Panc1 (cell line): ENCODE data around the gene DCTN2. TPM values are rescaled to one million over a fixed set of nuclear protein-coding genes. Genes with fewer than 3 reads are reported as not detected.

Source experiments
- ATAC-seq: fragments of 200-7000 bp; cut with Tn5 transposase; 2 replicates; pipeline ENCODE4 v1.9.1; 2020; ENCODE audit warnings: mild to moderate bottlenecking, moderate library complexity
- BruUV-seq: library from RNA; stranded (reverse); fragments of 400-500 nt; replicated peaks from 2 replicates; lab custom pipeline; 2021; lab: Mats Ljungman, UMichigan
- CTCF ChIA-PET: fragments of 300-600 bp; sonication (Branson Sonifier 250); formaldehyde crosslinking; loops from one replicate; lab custom pipeline; 2022; ENCODE audit warnings: antibody characterized with exemption; lab: Charles Lee
- POLR2A ChIA-PET: fragments of 300-600 bp; sonication (Branson Sonifier 250); formaldehyde crosslinking; loops from one replicate; lab custom pipeline; 2022; ENCODE audit warnings: antibody characterized with exemption; lab: Charles Lee
- DNase-seq: peaks from one replicate; pipeline ENCODE4 v3.0.0-alpha.2; 2010; ENCODE audit warnings: low read depth, low spot score
- H3K27ac ChIP-seq: 2 replicates; pipeline ENCODE4 v1.5.1; 2011; ENCODE audit warnings: mild to moderate bottlenecking, low read length, inconsistent platforms
- H3K27me3 ChIP-seq: fragments of 200-500 bp; sonication (Bioruptor generic); 2 replicates; pipeline ENCODE4 v1.6.0; 2014; ENCODE audit warnings: low read length, inconsistent platforms; ENCODE audit not compliant: control insufficient read depth, insufficient read depth
- H3K36me3 ChIP-seq: fragments of 200-500 bp; sonication (Bioruptor generic); 2 replicates; pipeline ENCODE4 v1.5.1; 2014; ENCODE audit warnings: inconsistent platforms, mild to moderate bottlenecking, low read length, moderate library complexity; ENCODE audit not compliant: control insufficient read depth, insufficient read depth
- H3K4me1 ChIP-seq: 2 replicates; pipeline ENCODE4 v1.5.1; 2011; ENCODE audit warnings: inconsistent platforms, mild to moderate bottlenecking, low read length, moderate library complexity; ENCODE audit not compliant: control insufficient read depth, insufficient read depth
- H3K4me3 ChIP-seq, 2 experiments: 2 replicates each; pipeline ENCODE4 v1.5.1; 2011 to 2012; ENCODE audit warnings: low read depth in 2 of 2, low read length in 2 of 2, mild to moderate bottlenecking in 2 of 2, inconsistent platforms in 1 of 2, moderate library complexity in 1 of 2
- H3K9me3 ChIP-seq: fragments of 200-500 bp; sonication (Bioruptor generic); 2 replicates; pipeline ENCODE4 v1.5.1; 2014; ENCODE audit warnings: low read depth, mild to moderate bottlenecking, inconsistent platforms, low read length, moderate library complexity; ENCODE audit not compliant: control insufficient read depth, insufficient read depth
- POLR2AphosphoS5 ChIP-seq: IDR thresholded peaks from 2 replicates; pipeline ENCODE4 v1.6.1; 2012; ENCODE audit warnings: mild to moderate bottlenecking, low read depth, low read length, moderate library complexity
- SIN3A ChIP-seq: IDR thresholded peaks from 2 replicates; pipeline ENCODE4 v1.6.1; 2012; ENCODE audit warnings: low read depth, mild to moderate bottlenecking, low read length, moderate library complexity, borderline replicate concordance; ENCODE audit not compliant: insufficient read depth
- TCF7L2 ChIP-seq: IDR thresholded peaks from 2 replicates; pipeline ENCODE4 v1.6.1; 2011; ENCODE audit warnings: mild to moderate bottlenecking, low read depth, low read length, inconsistent platforms
- in situ Hi-C: cut with HindIII; loops from 2 replicates; pipeline ENCODE4 v1.10.0; 2016; ENCODE audit warnings: low sequenced_read_pairs, low pct_unique_long_range_greater_than_20kb
- intact Hi-C: fragments of 100-400 bp; cut with micrococcal nuclease; formaldehyde crosslinking; loops from one replicate; pipeline ENCODE4 v1.10.0; 2022; ENCODE audit not compliant: unreplicated experiment
- total RNA-seq: library from RNA; stranded (reverse); gene quantifications from one replicate; pipeline ENCODE4 v1.2.1, GENCODE V29; 2021; ENCODE audit not compliant: unreplicated experiment
- TF ChIP-seq, protein P1 (sequence below): fragments of 450-650 bp; IDR thresholded peaks from 2 replicates; pipeline ENCODE4 v1.5.1; 2017; ENCODE audit warnings: mild to moderate bottlenecking
- TF ChIP-seq, protein P2 (sequence below), 2 experiments: IDR thresholded peaks; 2 replicates each; pipeline ENCODE4 v1.6.1; 2011 to 2012; ENCODE audit warnings: low read depth in 2 of 2, control low read depth in 1 of 2, low read length in 1 of 2, mild to moderate bottlenecking in 1 of 2, moderate library complexity in 1 of 2; ENCODE audit not compliant: insufficient read depth in 1 of 2

DCTN2 gene
- total RNA-seq, 1 experiment from 2014 or later, result 97.6 TPM

DNA sequence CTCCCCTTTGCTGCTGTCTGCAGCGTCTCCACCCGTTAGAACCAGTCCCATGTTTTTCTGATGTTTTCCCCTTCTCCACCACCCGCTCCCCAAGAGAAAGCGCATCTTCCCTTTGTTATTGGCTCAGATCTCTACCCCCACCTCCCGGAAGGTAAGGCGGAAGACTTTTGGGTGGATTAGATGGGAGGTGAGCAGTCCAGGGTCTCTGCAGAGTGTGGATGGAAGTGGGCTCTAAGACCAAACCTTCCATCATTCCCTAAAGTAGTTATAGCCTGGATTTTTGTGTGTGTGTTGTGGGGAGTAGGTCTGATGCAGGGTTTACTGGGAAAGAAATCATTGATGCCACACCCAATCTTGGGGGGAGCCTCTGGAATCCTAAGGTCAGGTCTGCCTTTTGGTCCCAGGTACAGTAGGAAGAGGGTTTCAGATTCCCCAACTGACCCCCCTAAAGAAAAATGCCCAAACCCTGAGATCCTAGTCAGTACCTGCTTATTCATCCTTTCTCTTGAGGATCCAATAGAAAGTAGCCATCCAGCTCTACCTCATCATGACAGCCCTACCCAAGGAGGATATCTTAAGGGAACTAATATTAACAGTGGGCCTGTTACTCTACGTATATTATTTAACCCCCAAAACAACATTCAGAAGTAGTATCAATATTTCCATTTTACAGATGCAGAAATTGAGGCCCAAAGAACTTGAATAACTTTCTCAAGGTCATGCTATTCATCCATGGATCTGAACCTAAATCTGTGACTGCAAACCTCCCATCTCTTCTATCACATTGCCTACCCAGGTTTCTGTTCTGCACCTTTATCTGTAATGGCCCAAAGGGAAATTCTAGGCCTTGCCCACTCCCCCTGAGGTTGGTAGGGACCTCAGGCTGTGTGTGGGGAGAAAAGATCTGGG lies 3.9 kb upstream of the DCTN2 start:
- no peaks in the 10 kb centered on the region for H3K27me3 ChIP-seq
- H3K4me1 ChIP-seq, result peaks cover 9% of the 10 kb centered on the region
- ChIA-PET POLR2A (no interaction called here), CTCF (no interaction called here)
- no peak overlapping the region for H3K27ac ChIP-seq
- DNase-seq (no peak), ATAC-seq (no peak)
- intact Hi-C loops, result no loop called here
- TF ChIP-seq, protein P1, sequence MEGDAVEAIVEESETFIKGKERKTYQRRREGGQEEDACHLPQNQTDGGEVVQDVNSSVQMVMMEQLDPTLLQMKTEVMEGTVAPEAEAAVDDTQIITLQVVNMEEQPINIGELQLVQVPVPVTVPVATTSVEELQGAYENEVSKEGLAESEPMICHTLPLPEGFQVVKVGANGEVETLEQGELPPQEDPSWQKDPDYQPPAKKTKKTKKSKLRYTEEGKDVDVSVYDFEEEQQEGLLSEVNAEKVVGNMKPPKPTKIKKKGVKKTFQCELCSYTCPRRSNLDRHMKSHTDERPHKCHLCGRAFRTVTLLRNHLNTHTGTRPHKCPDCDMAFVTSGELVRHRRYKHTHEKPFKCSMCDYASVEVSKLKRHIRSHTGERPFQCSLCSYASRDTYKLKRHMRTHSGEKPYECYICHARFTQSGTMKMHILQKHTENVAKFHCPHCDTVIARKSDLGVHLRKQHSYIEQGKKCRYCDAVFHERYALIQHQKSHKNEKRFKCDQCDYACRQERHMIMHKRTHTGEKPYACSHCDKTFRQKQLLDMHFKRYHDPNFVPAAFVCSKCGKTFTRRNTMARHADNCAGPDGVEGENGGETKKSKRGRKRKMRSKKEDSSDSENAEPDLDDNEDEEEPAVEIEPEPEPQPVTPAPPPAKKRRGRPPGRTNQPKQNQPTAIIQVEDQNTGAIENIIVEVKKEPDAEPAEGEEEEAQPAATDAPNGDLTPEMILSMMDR, result no peak
- TF ChIP-seq POLR2AphosphoS5 (no peak), SIN3A (no peak), TCF7L2 (no peak)
- TF ChIP-seq, protein P2, sequence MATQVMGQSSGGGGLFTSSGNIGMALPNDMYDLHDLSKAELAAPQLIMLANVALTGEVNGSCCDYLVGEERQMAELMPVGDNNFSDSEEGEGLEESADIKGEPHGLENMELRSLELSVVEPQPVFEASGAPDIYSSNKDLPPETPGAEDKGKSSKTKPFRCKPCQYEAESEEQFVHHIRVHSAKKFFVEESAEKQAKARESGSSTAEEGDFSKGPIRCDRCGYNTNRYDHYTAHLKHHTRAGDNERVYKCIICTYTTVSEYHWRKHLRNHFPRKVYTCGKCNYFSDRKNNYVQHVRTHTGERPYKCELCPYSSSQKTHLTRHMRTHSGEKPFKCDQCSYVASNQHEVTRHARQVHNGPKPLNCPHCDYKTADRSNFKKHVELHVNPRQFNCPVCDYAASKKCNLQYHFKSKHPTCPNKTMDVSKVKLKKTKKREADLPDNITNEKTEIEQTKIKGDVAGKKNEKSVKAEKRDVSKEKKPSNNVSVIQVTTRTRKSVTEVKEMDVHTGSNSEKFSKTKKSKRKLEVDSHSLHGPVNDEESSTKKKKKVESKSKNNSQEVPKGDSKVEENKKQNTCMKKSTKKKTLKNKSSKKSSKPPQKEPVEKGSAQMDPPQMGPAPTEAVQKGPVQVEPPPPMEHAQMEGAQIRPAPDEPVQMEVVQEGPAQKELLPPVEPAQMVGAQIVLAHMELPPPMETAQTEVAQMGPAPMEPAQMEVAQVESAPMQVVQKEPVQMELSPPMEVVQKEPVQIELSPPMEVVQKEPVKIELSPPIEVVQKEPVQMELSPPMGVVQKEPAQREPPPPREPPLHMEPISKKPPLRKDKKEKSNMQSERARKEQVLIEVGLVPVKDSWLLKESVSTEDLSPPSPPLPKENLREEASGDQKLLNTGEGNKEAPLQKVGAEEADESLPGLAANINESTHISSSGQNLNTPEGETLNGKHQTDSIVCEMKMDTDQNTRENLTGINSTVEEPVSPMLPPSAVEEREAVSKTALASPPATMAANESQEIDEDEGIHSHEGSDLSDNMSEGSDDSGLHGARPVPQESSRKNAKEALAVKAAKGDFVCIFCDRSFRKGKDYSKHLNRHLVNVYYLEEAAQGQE (IDR thresholded peaks at IDR 0.05; ENCODE audit: insufficient read depth in 1 of 2, low read depth in 2 of 2, low read length in 1 of 2), result no peak
- no peaks in the 10 kb centered on the region for H3K9me3 ChIP-seq
- BruUV-seq, result no TSS peak
- in situ Hi-C loops, result no loop called here
- peaks cover 2% of the 10 kb centered on the region; the same call in 1 of the 2 replicates for H3K36me3 ChIP-seq
- H3K4me3 ChIP-seq, result peak overlapping the region; percentile 58 to 59; a peak in 3 of 4 replicates

GRCh38 chr12:57549909-57550640 lies 3.1 kb upstream of the DCTN2 start, which contains the start of gene KIF5A:
TSS of gene KIF5A (plus strand) at chr12:57550044. CDS start at chr12:57550272, 228 bp downstream.
- ATAC-seq, result peak; percentile 63
- no TSS peak for BruUV-seq

More at GRCh38 chr12:57549909-57550640, 3.1 kb upstream of the DCTN2 start, which contains the start of gene KIF5A:
- Histone ChIP-seq H3K9me3 (no peaks in the 10 kb centered on the region), H3K27me3 (no peaks in the 10 kb centered on the region), H3K27ac (peak within 1 kb of the TSS; percentile 20; the same call in 1 of the 2 replicates), H3K4me1 (peaks cover 16% of the 10 kb centered on the region), H3K36me3 (peaks cover 4% of the 10 kb centered on the region; the same call in 1 of the 2 replicates), H3K4me3 (peak within 1 kb of the TSS; percentile 58 to 59)
- POLR2A ChIA-PET, result no interaction called here
- CTCF ChIA-PET, result no interaction called here
- TF ChIP-seq, protein P1, result no peak; the same call in 1 of the 2 replicates
- TF ChIP-seq, protein P2 (IDR thresholded peaks at IDR 0.05; ENCODE audit: insufficient read depth in 1 of 2, low read depth in 2 of 2, low read length in 1 of 2), result no peak
- no peak for TF ChIP-seq TCF7L2
- no peak for TF ChIP-seq POLR2AphosphoS5
- no peak for TF ChIP-seq SIN3A
- intact Hi-C loops (no loop called here), in situ Hi-C loops (no loop called here)
- DNase-seq, result no peak
